Body of pancreas (tissue), 4 donors: ENCODE data around the gene NME7. TPM values are rescaled to one million over a fixed set of nuclear protein-coding genes. Genes with fewer than 3 reads are reported as not detected.
A peak's percentile ranks its signal among the peaks of the same experiment; 100 is the strongest.

ENCODE experiments used
- ATAC-seq: fragments of 150-250 bp; one replicate; pipeline ENCODE4 v1.9.1; 2016
- DNase-seq, 4 donors: peaks; one replicate each; pipeline ENCODE4 v3.0.0-alpha.2; 2019
- H3K27ac ChIP-seq, 4 donors: fragments of 200-600 bp; sonication (generic); 1 replicate in 3 of 4; 2 replicates in 1 of 4; pipeline versions ENCODE4 v1.5.1 to v1.6.1; 2016 to 2019; ENCODE audit warnings: mild to moderate bottlenecking in 1 of 4, mixed read lengths in 1 of 4, moderate library complexity in 1 of 4
- H3K27me3 ChIP-seq, 2 donors: fragments of 200-600 bp; sonication (generic); one replicate each; pipeline ENCODE4 v1.6.0; 2016; ENCODE audit warnings: mild to moderate bottlenecking in 1 of 2
- H3K36me3 ChIP-seq, 2 donors: fragments of 200-600 bp; sonication (generic); replicated peaks in 1 of 2; 2 replicates each; pipeline ENCODE4 v1.5.1; 2016; ENCODE audit warnings: low read depth in 2 of 2; ENCODE audit not compliant: insufficient read depth in 1 of 2
- H3K4me1 ChIP-seq: fragments of 200-600 bp; sonication (generic); one replicate; pipeline ENCODE4 v1.6.0; 2016
- H3K4me3 ChIP-seq, 2 donors: fragments of 200-600 bp; sonication (generic); 1 replicate in 1 of 2; 2 replicates in 1 of 2; pipeline ENCODE4 v1.5.1; 2016 to 2019
- H3K9me3 ChIP-seq, 3 donors: fragments of 200-600 bp; sonication (generic); 1 replicate in 2 of 3; 2 replicates in 1 of 3; pipeline ENCODE4 v1.5.1; 2016
- CTCF ChIP-seq, 7 experiments: fragments of 450-650 bp in 4 of 7; fragments of 200-600 bp in 3 of 7; sonication (generic) in 3 of 7; IDR thresholded peaks; one replicate each; pipeline ENCODE4 v1.5.1; 2016 to 2019; ENCODE audit warnings: antibody characterized with exemption in 7 of 7
- POLR2A ChIP-seq, 3 donors: fragments of 450-650 bp; IDR thresholded peaks; one replicate each; pipeline ENCODE4 v1.6.1; 2016; ENCODE audit warnings: antibody characterized with exemption in 3 of 3, mild to moderate bottlenecking in 2 of 3
- WGBS, 2 donors: methylation state at CpG; one replicate each; pipeline ENCODE4 v1.1.5; 2017; 5-methylcytosine and 5-hydroxymethylcytosine counted together
- intact Hi-C: fragments of 100-400 bp; cut with DNase I; formaldehyde crosslinking; loops from one replicate; pipeline ENCODE4 v1.15.1; 2023
- total RNA-seq, 2 donors: library from RNA; depleted of rRNA; stranded (reverse); fragments of >200 nt; gene quantifications; one replicate each; pipeline ENCODE4 v1.1.0, GENCODE V29; 2016

The NME7 gene
- total RNA-seq, 2 donors from 2014 or later: 8.9 to 23.9 TPM

GRCh38 chr1:169240449-169241232 lies 127.0 kb downstream of the NME7 start:
- no peak for TF ChIP-seq POLR2A (IDR thresholded peaks at IDR 0.05)
- no peak for TF ChIP-seq CTCF (IDR thresholded peaks at IDR 0.05)
- WGBS, 2 donors: 13 to 24% methylated on average over 3 of the region's 3 CpGs
- Histone ChIP-seq H3K4me1 (peaks cover 12% of the 10 kb centered on the region), H3K27me3 (no peaks in the 10 kb centered on the region), H3K4me3 (no peak overlapping the region), H3K9me3 (no peaks in the 10 kb centered on the region), H3K36me3 (no peaks in the 10 kb centered on the region), H3K27ac (no peak overlapping the region)
- intact Hi-C loops: no loop called here
- DNase-seq (no peak), ATAC-seq (no peak)

GRCh38 chr1:169236880-169237279 lies 130.7 kb downstream of the NME7 start:
- intact Hi-C loops: no loop called here
- Histone ChIP-seq H3K4me1 (peaks cover 24% of the 10 kb centered on the region), H3K36me3 (no peaks in the 10 kb centered on the region), H3K9me3 (no peaks in the 10 kb centered on the region), H3K4me3 (no peak overlapping the region), H3K27ac (no peak overlapping the region), H3K27me3 (no peaks in the 10 kb centered on the region)
- TF ChIP-seq CTCF (IDR thresholded peaks at IDR 0.05) (no peak), POLR2A (IDR thresholded peaks at IDR 0.05) (no peak)
- 95% methylated on average over 4 of the region's 4 CpGs for WGBS, 2 donors
- DNase-seq (no peak), ATAC-seq (no peak)

GRCh38 chr1:169236143-169236542 lies 131.5 kb downstream of the NME7 start:
- ATAC-seq: no peak
- DNase-seq: no peak
- TF ChIP-seq CTCF (IDR thresholded peaks at IDR 0.05) (no peak), POLR2A (IDR thresholded peaks at IDR 0.05) (no peak)

GRCh38 chr1:169235568-169235967 lies 132.0 kb downstream of the NME7 start:
- no peak for TF ChIP-seq POLR2A (IDR thresholded peaks at IDR 0.05)
- no peak for TF ChIP-seq CTCF (IDR thresholded peaks at IDR 0.05)
- ATAC-seq (no peak), DNase-seq (no peak)
- intact Hi-C loops: no loop called here
- Histone ChIP-seq H3K9me3 (no peaks in the 10 kb centered on the region), H3K27ac (no peak overlapping the region), H3K4me3 (no peak overlapping the region), H3K4me1 (peaks cover 17% of the 10 kb centered on the region), H3K27me3 (no peaks in the 10 kb centered on the region), H3K36me3 (no peaks in the 10 kb centered on the region)
- WGBS, 2 donors: 67 to 89% methylated on average over 2 of the region's 2 CpGs

More at GRCh38 chr1:169236143-169236542, 131.5 kb downstream of the NME7 start:
- intact Hi-C loops: no loop called here
- peaks cover 23% of the 10 kb centered on the region for H3K4me1 ChIP-seq
- no peaks in the 10 kb centered on the region for H3K27me3 ChIP-seq
- no peaks in the 10 kb centered on the region for H3K36me3 ChIP-seq
- no peaks in the 10 kb centered on the region for H3K9me3 ChIP-seq
- WGBS, 2 donors: 19 to 25% methylated on average over 1 of the region's 1 CpG
- no peak overlapping the region for H3K4me3 ChIP-seq
- peak overlapping the region in 1 of 4 donors; percentile 8 for H3K27ac ChIP-seq

GRCh38 chr1:169234780-169235179 lies 132.8 kb downstream of the NME7 start:
- H3K27me3 ChIP-seq: no peaks in the 10 kb centered on the region
- TF ChIP-seq CTCF (IDR thresholded peaks at IDR 0.05) (no peak), POLR2A (IDR thresholded peaks at IDR 0.05) (no peak)
- no peak overlapping the region for H3K27ac ChIP-seq
- DNase-seq (no peak), ATAC-seq (no peak)
- intact Hi-C loops: no loop called here
- no peaks in the 10 kb centered on the region for H3K36me3 ChIP-seq
- WGBS, 2 donors: 31 to 35% methylated on average over 3 of the region's 3 CpGs
- peaks cover 13% of the 10 kb centered on the region for H3K4me1 ChIP-seq
- no peak overlapping the region for H3K4me3 ChIP-seq
- no peaks in the 10 kb centered on the region for H3K9me3 ChIP-seq
